GM23338 (cell line): ENCODE data around the gene CABLES2.

ENCODE experiments used
- CTCF ChIP-seq, 2 experiments: fragments of 200-600 bp in 1 of 2; sonication (generic) in 1 of 2; conservative IDR thresholded peaks; 2 replicates each; pipeline versions ENCODE4 v1.5.1 to v1.6.1; 2016 to 2017; ENCODE audit warnings: antibody characterized with exemption in 2 of 2, low read depth in 2 of 2, mild to moderate bottlenecking in 2 of 2, moderate library complexity in 1 of 2
- EZH2 ChIP-seq: fragments of 200-600 bp; sonication (generic); IDR thresholded peaks from one replicate; pipeline ENCODE4 v1.8.0; 2017; ENCODE audit warnings: antibody characterized with exemption, mild to moderate bottlenecking, low read depth; ENCODE audit not compliant: unreplicated experiment
- JUNB ChIP-seq: IDR thresholded peaks from one replicate; pipeline ENCODE4 v1.6.1; 2016; ENCODE audit warnings: antibody characterized with exemption; ENCODE audit not compliant: unreplicated experiment
- POLR2AphosphoS5 ChIP-seq: IDR thresholded peaks from 2 replicates; pipeline ENCODE4 v1.6.1; 2016; ENCODE audit warnings: antibody characterized with exemption, low read depth

DNA sequence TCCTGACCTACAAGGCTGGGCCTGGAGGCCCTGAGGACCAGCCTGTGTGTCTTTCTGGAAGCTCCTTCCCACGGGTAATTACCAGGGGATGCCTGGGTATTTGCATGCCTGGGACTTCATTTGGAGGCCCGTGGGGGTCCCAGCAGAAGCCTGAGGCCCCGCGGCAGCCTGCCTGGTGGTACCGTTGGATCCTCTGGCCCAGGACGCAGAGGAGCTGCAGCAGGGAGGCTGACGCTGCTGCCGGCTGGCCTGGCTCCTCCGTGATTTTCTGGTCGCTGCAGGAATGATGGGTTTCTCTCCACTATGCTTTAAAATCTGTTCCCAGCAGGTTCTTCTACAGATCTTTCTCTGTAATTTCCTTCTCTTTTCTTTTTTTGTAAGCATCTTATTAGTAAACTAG is 6.5 kb downstream of the CABLES2 start:
- no peak for TF ChIP-seq CTCF (conservative IDR thresholded peaks at IDR 0.05; ENCODE audit: low read depth in 2 of 2)
- no peak for TF ChIP-seq JUNB
- no peak for TF ChIP-seq EZH2
- no peak for TF ChIP-seq POLR2AphosphoS5
